CD14-positive monocyte (primary cell): ENCODE results near the gene ST8SIA1. TPM values are rescaled to one million over a fixed set of nuclear protein-coding genes. Genes with fewer than 3 reads are reported as not detected.

Experiments used
- DNase-seq, 3 donors: peaks; one replicate each; pipeline ENCODE4 v3.0.0-alpha.2; 2011 to 2022
- H2AFZ ChIP-seq: 2 replicates; pipeline ENCODE4 v1.6.0; 2012; ENCODE audit warnings: mild to moderate bottlenecking, low read depth, low read length, inconsistent platforms; ENCODE audit not compliant: insufficient read depth, poor library complexity, severe bottlenecking
- H3K27ac ChIP-seq, 2 donors: 1 replicate in 1 of 2; 2 replicates in 1 of 2; pipeline ENCODE4 v1.5.1; 2012 to 2013; ENCODE audit warnings: low read length in 2 of 2, control low read depth in 1 of 2, inconsistent platforms in 1 of 2, low read depth in 1 of 2, mild to moderate bottlenecking in 1 of 2
- H3K27me3 ChIP-seq, 2 donors: one replicate each; pipeline versions ENCODE4 v1.6.0 to v1.6.1; 2011 to 2013; ENCODE audit warnings: low read length in 2 of 2; ENCODE audit not compliant: control insufficient read depth in 2 of 2, insufficient read depth in 2 of 2
- H3K36me3 ChIP-seq, 2 donors: replicated peaks in 1 of 2; 1 replicate in 1 of 2; 2 replicates in 1 of 2; pipeline versions ENCODE4 v1.5.1 to v1.6.1; 2012 to 2013; ENCODE audit warnings: low read length in 2 of 2, control low read depth in 1 of 2, inconsistent platforms in 1 of 2, mild to moderate bottlenecking in 1 of 2; ENCODE audit not compliant: insufficient read depth in 2 of 2, control insufficient read depth in 1 of 2
- H3K4me1 ChIP-seq, 2 donors: 1 replicate in 1 of 2; 2 replicates in 1 of 2; pipeline versions ENCODE4 v1.5.1 to v1.6.1; 2012 to 2013; ENCODE audit warnings: low read length in 2 of 2, control low read depth in 1 of 2, inconsistent platforms in 1 of 2, mild to moderate bottlenecking in 1 of 2, moderate library complexity in 1 of 2; ENCODE audit not compliant: insufficient read depth in 2 of 2, control insufficient read depth in 1 of 2
- H3K4me2 ChIP-seq: replicated peaks from 2 replicates; pipeline ENCODE3; 2012; ENCODE audit warnings: low read length, moderate library complexity, mild to moderate bottlenecking; ENCODE audit not compliant: poor library complexity, severe bottlenecking; ENCODE audit errors: extremely low read depth
- H3K4me3 ChIP-seq, 3 experiments: fragments of 200-600 bp in 1 of 3; sonication (generic) in 1 of 3; replicated peaks in 1 of 3; 1 replicate in 2 of 3; 2 replicates in 1 of 3; pipeline ENCODE4 v1.5.1; 2011 to 2013; ENCODE audit warnings: low read length in 3 of 3, mild to moderate bottlenecking in 3 of 3, control low read depth in 2 of 3, low read depth in 2 of 3, inconsistent platforms in 1 of 3, moderate library complexity in 1 of 3
- H3K79me2 ChIP-seq: 2 replicates; pipeline ENCODE4 v1.6.0; 2012; ENCODE audit warnings: mild to moderate bottlenecking, control low read depth, inconsistent platforms, low read length, moderate library complexity; ENCODE audit not compliant: insufficient read depth
- H3K9ac ChIP-seq: 2 replicates; pipeline ENCODE4 v1.6.0; 2017; ENCODE audit warnings: low read length, mild to moderate bottlenecking; ENCODE audit not compliant: insufficient read depth, poor library complexity, severe bottlenecking
- H3K9me3 ChIP-seq, 2 donors: replicated peaks in 1 of 2; 1 replicate in 1 of 2; 2 replicates in 1 of 2; pipeline versions ENCODE4 v1.5.1 to v1.6.1; 2012 to 2013; ENCODE audit warnings: low read length in 2 of 2, control low read depth in 1 of 2; ENCODE audit not compliant: control insufficient read depth in 1 of 2, insufficient read depth in 1 of 2
- H4K20me1 ChIP-seq: 2 replicates; pipeline ENCODE4 v1.6.0; 2012; ENCODE audit warnings: mild to moderate bottlenecking, low read length, control low read depth, moderate library complexity; ENCODE audit not compliant: insufficient read depth
- H3K27ac Mint-ChIP-seq, 7 donors: one replicate each; pipeline ENCODE4 v1.8.0; 2020; ENCODE audit warnings: mild to moderate bottlenecking in 7 of 7, mixed read lengths in 7 of 7, moderate library complexity in 6 of 7, inconsistent platforms in 2 of 7
- H3K27me3 Mint-ChIP-seq, 3 donors: one replicate each; pipeline ENCODE4 v1.8.0; 2021 to 2022; ENCODE audit warnings: low read depth in 3 of 3, mild to moderate bottlenecking in 3 of 3, mixed read lengths in 3 of 3, moderate library complexity in 3 of 3, inconsistent platforms in 1 of 3
- H3K36me3 Mint-ChIP-seq, 2 donors: one replicate each; pipeline ENCODE4 v1.8.0; 2020; ENCODE audit warnings: mixed read lengths in 2 of 2, inconsistent platforms in 1 of 2, mild to moderate bottlenecking in 1 of 2
- H3K4me1 Mint-ChIP-seq: one replicate; pipeline ENCODE4 v1.8.0; 2020; ENCODE audit warnings: mild to moderate bottlenecking, mixed read lengths
- H3K4me3 Mint-ChIP-seq, 2 donors: one replicate each; pipeline ENCODE4 v1.8.0; 2020; ENCODE audit warnings: mild to moderate bottlenecking in 2 of 2, mixed read lengths in 2 of 2, moderate library complexity in 1 of 2
- H3K9me3 Mint-ChIP-seq, 7 donors: one replicate each; pipeline ENCODE4 v1.8.0; 2020 to 2022; ENCODE audit warnings: mixed read lengths in 7 of 7, mild to moderate bottlenecking in 6 of 7, moderate library complexity in 6 of 7, inconsistent platforms in 2 of 7
- CTCF ChIP-seq: fragments of 200-600 bp; IDR thresholded peaks from one replicate; pipeline ENCODE4 v1.8.0; 2022; ENCODE audit warnings: antibody characterized with exemption, mild to moderate bottlenecking
- WGBS: methylation state at CpG from one replicate; pipeline ENCODE4 v1.1.5; 2013; ENCODE audit warnings: missing lambda C conversion rate; ENCODE audit not compliant: insufficient coverage; 5-methylcytosine and 5-hydroxymethylcytosine counted together
- intact Hi-C, 2 donors: fragments of 100-400 bp; cut with micrococcal nuclease; formaldehyde crosslinking; loops; one replicate each; pipeline versions ENCODE4 v1.15.0 to v1.15.1; 2023
- polyA plus RNA-seq, 3 donors: library from polyadenylated mRNA; depleted of rRNA in 1 of 3; unstranded in 2 of 3; stranded (reverse) in 1 of 3; fragments of 300-500 nt in 2 of 3; fragments of >200 nt in 1 of 3; fragmentation: Illumina TruSeq in 2 of 3; gene quantifications; 1 replicate in 2 of 3; 2 replicates in 1 of 3; pipeline ENCODE4 v1.2.3, GENCODE V29; 2012 to 2021

The ST8SIA1 gene
- polyA plus RNA-seq, 3 donors = not detected

- H3K27ac ChIP-seq = no peak overlapping the region
- intact Hi-C loops = no loop called here
- H3K27me3 Mint-ChIP-seq = peaks cover 6 to 13% (median 6%) of the 10 kb centered on the region in 3 donors
- no peak overlapping the region for H3K4me3 Mint-ChIP-seq
- no peaks in the 10 kb centered on the region for H3K9me3 ChIP-seq
- H3K79me2 ChIP-seq = no peaks in the 10 kb centered on the region
- H3K36me3 ChIP-seq = no peaks in the 10 kb centered on the region
- peaks cover 1% of the 10 kb centered on the region for H3K4me1 Mint-ChIP-seq
- no peak overlapping the region for H3K4me2 ChIP-seq
- H3K27ac Mint-ChIP-seq = no peak overlapping the region
- H3K4me3 ChIP-seq = no peak overlapping the region
- peaks cover 0 to 8% (median 3%) of the 10 kb centered on the region in 7 donors for H3K9me3 Mint-ChIP-seq
- no peak for DNase-seq
- no peak overlapping the region for H3K9ac ChIP-seq
- no peaks in the 10 kb centered on the region for H3K4me1 ChIP-seq
- no peak for TF ChIP-seq CTCF
- peaks cover 0 to 6% of the 10 kb centered on the region in 2 donors for H3K27me3 ChIP-seq
- no CpG with 5 or more reads among the region's 2 CpGs for WGBS
- H3K36me3 Mint-ChIP-seq = no peaks in the 10 kb centered on the region
- H4K20me1 ChIP-seq = no peaks in the 10 kb centered on the region
- no peak overlapping the region for H2AFZ ChIP-seq
Observed at GRCh38 chr12:22310709-22311108, 23.8 kb downstream of the ST8SIA1 start.

- H3K27me3 ChIP-seq = peaks cover 0 to 6% of the 10 kb centered on the region in 2 donors
- no peaks in the 10 kb centered on the region for H3K9me3 ChIP-seq
- H3K4me3 ChIP-seq = no peak overlapping the region
- peaks cover 6 to 13% (median 6%) of the 10 kb centered on the region in 3 donors for H3K27me3 Mint-ChIP-seq
- DNase-seq = no peak
- H3K36me3 ChIP-seq = no peaks in the 10 kb centered on the region
- H3K4me1 Mint-ChIP-seq = peaks cover 1% of the 10 kb centered on the region
- H4K20me1 ChIP-seq = no peaks in the 10 kb centered on the region
- H3K27ac Mint-ChIP-seq = no peak overlapping the region
- no peak overlapping the region for H3K27ac ChIP-seq
- no peaks in the 10 kb centered on the region for H3K36me3 Mint-ChIP-seq
- no peak overlapping the region for H3K9ac ChIP-seq
- TF ChIP-seq CTCF = no peak
- no peaks in the 10 kb centered on the region for H3K79me2 ChIP-seq
- H3K4me3 Mint-ChIP-seq = no peak overlapping the region
- intact Hi-C loops = no loop called here
- H3K4me2 ChIP-seq = no peak overlapping the region
- no peaks in the 10 kb centered on the region for H3K4me1 ChIP-seq
- 100% methylated on average over 1 of the region's 2 CpGs for WGBS
- peaks cover 0 to 8% (median 5%) of the 10 kb centered on the region in 7 donors for H3K9me3 Mint-ChIP-seq
- no peak overlapping the region for H2AFZ ChIP-seq
Observed at GRCh38 chr12:22310275-22310674, 24.2 kb downstream of the ST8SIA1 start.
